Heart left ventricle (tissue), 16 donors: ENCODE data around the gene OCEL1. TPM values are rescaled to one million over a fixed set of nuclear protein-coding genes. Genes with fewer than 3 reads are reported as not detected.

Source experiments
- ATAC-seq, 4 donors: fragments of 200-7000 bp; cut with Tn5 transposase; one replicate each; pipeline ENCODE4 v1.9.1; 2020 to 2022; ENCODE audit warnings: moderate library complexity in 4 of 4, mild to moderate bottlenecking in 3 of 4, moderate number of reproducible peaks in 1 of 4
- DNase-seq, 5 donors: peaks; one replicate each; pipeline ENCODE4 v3.0.0-alpha.2; 2020
- H3K27ac ChIP-seq, 12 donors: fragments of 200-600 bp; sonication (generic) in 4 of 12; one replicate each; pipeline versions ENCODE4 v1.5.0 to v1.8.0; 2016 to 2022; ENCODE audit warnings: mild to moderate bottlenecking in 2 of 12
- H3K27me3 ChIP-seq, 9 donors: fragments of 200-600 bp; sonication (generic) in 2 of 9; one replicate each; pipeline versions ENCODE4 v1.5.1 to v1.8.0; 2016 to 2022; ENCODE audit warnings: mild to moderate bottlenecking in 3 of 9
- H3K36me3 ChIP-seq, 9 donors: fragments of 200-600 bp; sonication (generic) in 2 of 9; one replicate each; pipeline versions ENCODE4 v1.5.0 to v1.8.0; 2018 to 2022; ENCODE audit warnings: mild to moderate bottlenecking in 2 of 9
- H3K4me1 ChIP-seq, 12 donors: fragments of 200-600 bp; sonication (generic) in 4 of 12; one replicate each; pipeline versions ENCODE4 v1.5.0 to v1.8.0; 2016 to 2022; ENCODE audit warnings: mild to moderate bottlenecking in 3 of 12
- H3K4me3 ChIP-seq, 12 donors: fragments of 200-600 bp; sonication (generic) in 4 of 12; one replicate each; pipeline versions ENCODE4 v1.5.0 to v1.8.0; 2017 to 2022; ENCODE audit warnings: mild to moderate bottlenecking in 9 of 12, moderate library complexity in 4 of 12
- H3K9me3 ChIP-seq, 12 donors: fragments of 200-600 bp; sonication (generic) in 4 of 12; one replicate each; pipeline versions ENCODE4 v1.5.0 to v1.8.0; 2016 to 2022; ENCODE audit warnings: mild to moderate bottlenecking in 1 of 12
- CTCF ChIP-seq, 12 donors: fragments of 200-600 bp; sonication (generic) in 4 of 12; IDR thresholded peaks; one replicate each; pipeline versions ENCODE4 v1.5.0 to v1.8.0; 2018 to 2022; ENCODE audit warnings: antibody characterized with exemption in 12 of 12, mild to moderate bottlenecking in 5 of 12
- POLR2A ChIP-seq, 2 donors: fragments of 450-650 bp; IDR thresholded peaks; one replicate each; pipeline ENCODE4 v1.6.1; 2017; ENCODE audit warnings: antibody characterized with exemption in 2 of 2, mild to moderate bottlenecking in 2 of 2, moderate library complexity in 2 of 2
- WGBS, 4 donors: extraction: QIAGEN DNeasy Blood & Tissue Kit in 2 of 4; methylation state at CpG; one replicate each; pipeline versions ENCODE4 v1.1.5 to v1.1.7; 2013 to 2018; 5-methylcytosine and 5-hydroxymethylcytosine counted together
- intact Hi-C, 10 donors: fragments of 100-400 bp; cut with DNase I; formaldehyde crosslinking; loops; one replicate each; pipeline versions ENCODE4 v1.11.1 to v1.14.2; 2022
- polyA plus RNA-seq, 2 donors: library from polyadenylated mRNA; stranded (reverse); fragments of 200-250 nt; gene quantifications; one replicate each; pipeline ENCODE4 v1.2.3, GENCODE V29; 2013
- total RNA-seq, 9 donors: library from RNA; depleted of rRNA in 2 of 9; stranded (reverse); fragments of >200 nt in 2 of 9; fragmentation: NEBNext Ultra II Directional in 3 of 9; extraction: Animal tissue kit (Norgen Biotek cat#: 25700) in 3 of 9; gene quantifications; one replicate each; pipeline versions ENCODE4 v1.1.0 to v1.2.4, GENCODE V29; 2016 to 2023
- donor health status: ischemic (EF 13 %, LVEDD 7.1; RV severe dilation, severe dysfunction).
- donor health status: healthy with polysubstance abuse.
- donor health status: DM: no; HTN: yes; CAD: no.
- donor health status: DM: no; HTN: no; CAD: no.
- donor health status: ischemic (EF 25% LVEDD 6.9; RV normal size, moderate dysfunction).
- donor health status: ischemic (EF 25% LVEDD 5.7; RV mildly dilated, moderate dysfunction).
- donor health status: healthy.
- donor health status: DM: yes; HTN: yes; CAD: no.
- donor health status: ischemic (EF 35%, LVEDD 5.7; RV mildly dilated, moderate dysfunction).
- donor health status: nonischemic (EF 11% LVEDD 7.7; RV severe dilation, severe dysfunction).
- donor health status: DM: yes; HTN: yes; CAD: no.
- donor health status: PGD.
- donor health status: ischemic (EF 29% LVEDD 5.4; RV normal size, mild dysfunction).
- donor health status: nonischemic (EF 23%, LVEDD 6.1; RV moderate dilation, normal function).

The OCEL1 gene
- total and polyA plus RNA-seq, 11 donors: 8.7 to 35.2 (median 16.8) TPM

- DNase-seq (no peak), ATAC-seq (peak in 1 of 4 donors; percentile 7)
- WGBS, 4 donors: 19 to 34% (median 25%) methylated on average over 5 to 8 of the region's 8 CpGs
- H3K36me3 ChIP-seq: peaks cover 0 to 22% (median 4%) of the 10 kb centered on the region in 9 donors
- peaks cover 6 to 46% (median 28%) of the 10 kb centered on the region in 12 donors for H3K4me1 ChIP-seq
- H3K27me3 ChIP-seq: no peaks in the 10 kb centered on the region
- H3K4me3 ChIP-seq: peak overlapping the region; percentile 62 to 96 (median 88)
- intact Hi-C loops: loop anchor here in 1 of 10 donors (5.0 kb wide), 1 partner anchor 36 kb away; no protein-coding TSS in a partner anchor
- peak overlapping the region; percentile 64 to 94 (median 87) for H3K27ac ChIP-seq
- H3K9me3 ChIP-seq: no peaks in the 10 kb centered on the region
- TF ChIP-seq POLR2A (IDR thresholded peaks at IDR 0.05): no peak
- no peak for TF ChIP-seq CTCF (IDR thresholded peaks at IDR 0.05)
Observed at GRCh38 chr19:17243211-17243829, 17.3 kb downstream of the OCEL1 start.

- intact Hi-C loops: loop anchor here in 1 of 10 donors (5.0 kb wide), 1 partner anchor 37 kb away; no protein-coding TSS in a partner anchor
- H3K4me3 ChIP-seq: peak overlapping the region; percentile 62 to 96 (median 88)
- TF ChIP-seq POLR2A (IDR thresholded peaks at IDR 0.05) (no peak), CTCF (IDR thresholded peaks at IDR 0.05) (no peak)
- peaks cover 0 to 18% (median 0%) of the 10 kb centered on the region in 9 donors for H3K36me3 ChIP-seq
- peak in 3 of 4 donors; percentile 9 to 43 (median 19) for ATAC-seq
- H3K27ac ChIP-seq: peak overlapping the region; percentile 64 to 94 (median 87)
- 4 to 11% (median 8%) methylated on average over 15 to 52 of the region's 52 CpGs for WGBS, 4 donors
- no peaks in the 10 kb centered on the region for H3K9me3 ChIP-seq
- peaks cover 6 to 46% (median 28%) of the 10 kb centered on the region in 12 donors for H3K4me1 ChIP-seq
- peak; percentile 71 to 86 (median 82) for DNase-seq
- H3K27me3 ChIP-seq: no peaks in the 10 kb centered on the region
Observed at GRCh38 chr19:17243830-17244617, 18.0 kb downstream of the OCEL1 start.

GRCh38 chr19:17244618-17245534, 18.9 kb downstream of the OCEL1 start:
- WGBS, 4 donors: 0 to 2% (median 1%) methylated on average over 22 to 100 of the region's 100 CpGs
- Histone ChIP-seq H3K4me3 (peak overlapping the region; percentile 62 to 96 (median 88)), H3K9me3 (no peaks in the 10 kb centered on the region), H3K27ac (peak overlapping the region; percentile 64 to 94 (median 87)), H3K4me1 (peaks cover 6 to 46% (median 28%) of the 10 kb centered on the region in 12 donors), H3K36me3 (peaks cover 0 to 11% (median 0%) of the 10 kb centered on the region in 9 donors), H3K27me3 (no peaks in the 10 kb centered on the region)
- ATAC-seq (no peak), DNase-seq (peak in 4 of 5 donors; percentile 47 to 79 (median 64))
- intact Hi-C loops: loop anchor here in 1 of 10 donors (5.0 kb wide), 1 partner anchor 38 kb away; no protein-coding TSS in a partner anchor
- TF ChIP-seq POLR2A (IDR thresholded peaks at IDR 0.05): no peak
- no peak for TF ChIP-seq CTCF (IDR thresholded peaks at IDR 0.05)
